Ishikawa (cell line): ENCODE measurements around the gene ST6GALNAC4.

Source experiments
- CREB1 ChIP-seq: IDR thresholded peaks from 2 replicates; pipeline ENCODE4 v1.6.1; 2012; ENCODE audit warnings: low read depth
- EP300 ChIP-seq: IDR thresholded peaks from 2 replicates; pipeline ENCODE4 v1.6.1; 2012; ENCODE audit warnings: borderline replicate concordance
- FOXM1 ChIP-seq: IDR thresholded peaks from 2 replicates; pipeline ENCODE4 v1.6.1; 2012; ENCODE audit warnings: low read depth, borderline replicate concordance
- MAX ChIP-seq: IDR thresholded peaks from 2 replicates; pipeline ENCODE4 v1.6.1; 2012
- NFIC ChIP-seq: IDR thresholded peaks from 2 replicates; pipeline ENCODE4 v1.6.1; 2012
- RAD21 ChIP-seq: IDR thresholded peaks from 2 replicates; pipeline ENCODE4 v1.6.1; 2012; ENCODE audit warnings: low read depth
- REST ChIP-seq: IDR thresholded peaks from 2 replicates; pipeline ENCODE4 v1.6.1; 2012; ENCODE audit warnings: low read depth, mild to moderate bottlenecking
- TAF1 ChIP-seq: IDR thresholded peaks from 2 replicates; pipeline ENCODE4 v1.6.1; 2012; ENCODE audit warnings: low read depth, mild to moderate bottlenecking
- YY1 ChIP-seq: IDR thresholded peaks from 2 replicates; pipeline ENCODE4 v1.6.1; 2012; ENCODE audit warnings: low read depth
- ZBTB7A ChIP-seq: IDR thresholded peaks from 2 replicates; pipeline ENCODE4 v1.6.1; 2012; ENCODE audit warnings: low read depth

GRCh38 chr9:127913682-127914081 is 3.2 kb downstream of the ST6GALNAC4 start:
- no peak for TF ChIP-seq EP300
- TF ChIP-seq NFIC, result no peak
- no peak for TF ChIP-seq FOXM1
- no peak for TF ChIP-seq REST
- no peak for TF ChIP-seq ZBTB7A
- no peak for TF ChIP-seq MAX
- TF ChIP-seq RAD21, result no peak
- TF ChIP-seq YY1, result no peak
- TF ChIP-seq CREB1, result no peak
- TF ChIP-seq TAF1, result no peak
